Measurements from ENCODE around the gene CCR5.
"Not testable (repeated sequence)": the region's sequence is repeated elsewhere in the genome, so short reads cannot be mapped to it uniquely, and the experiment has no call there.

Gene CCR5

DNA sequence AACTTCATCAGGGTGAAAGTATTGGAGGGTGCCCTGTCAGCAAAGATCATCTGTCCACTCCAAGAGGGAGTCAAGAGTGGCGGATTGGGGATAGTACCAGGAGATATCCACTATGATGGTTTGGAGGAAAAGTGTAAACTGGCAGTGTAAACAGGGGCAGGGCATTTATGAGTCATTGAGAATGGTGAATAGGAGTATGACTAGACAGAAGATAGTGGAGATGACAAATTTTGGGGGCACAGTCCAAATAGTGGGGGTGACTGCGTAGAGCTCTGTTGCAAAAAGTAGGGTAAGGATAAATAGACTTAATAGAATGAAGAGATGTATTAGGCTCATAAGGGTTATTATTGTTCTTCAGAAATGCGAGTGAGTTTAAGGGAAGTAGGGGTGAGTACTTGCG is 18.1 kb downstream of the CCR5 start:
- not testable (repeated sequence) for DNase-seq

GRCh38 chr3:46389306-46389705 is 18.6 kb downstream of the CCR5 start:
- DNase-seq: no peak

- DNase-seq: not testable (repeated sequence)
Measured at GRCh38 chr3:46391526-46391925, 20.8 kb downstream of the CCR5 start.

DNA sequence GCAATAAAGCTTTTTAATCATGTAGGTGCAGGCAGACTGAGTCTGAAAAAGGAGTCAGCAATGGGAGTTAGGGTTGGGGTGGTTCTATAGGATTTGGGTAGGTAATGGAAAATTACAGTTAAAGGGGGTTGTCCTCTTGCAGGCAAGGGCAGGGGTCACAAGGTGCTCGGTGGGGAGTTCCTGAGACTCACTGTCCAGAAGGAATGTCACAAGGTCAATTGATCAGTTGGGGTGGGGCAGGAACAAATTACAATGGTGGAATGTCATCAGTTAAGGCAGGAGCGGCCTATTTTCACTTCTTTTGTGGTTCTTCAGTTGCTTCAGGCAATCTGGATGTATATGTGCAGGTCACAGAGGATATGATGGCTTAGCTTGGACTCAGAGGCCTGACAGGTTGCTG is 22.3 kb downstream of the CCR5 start:
- no peak for DNase-seq

DNA sequence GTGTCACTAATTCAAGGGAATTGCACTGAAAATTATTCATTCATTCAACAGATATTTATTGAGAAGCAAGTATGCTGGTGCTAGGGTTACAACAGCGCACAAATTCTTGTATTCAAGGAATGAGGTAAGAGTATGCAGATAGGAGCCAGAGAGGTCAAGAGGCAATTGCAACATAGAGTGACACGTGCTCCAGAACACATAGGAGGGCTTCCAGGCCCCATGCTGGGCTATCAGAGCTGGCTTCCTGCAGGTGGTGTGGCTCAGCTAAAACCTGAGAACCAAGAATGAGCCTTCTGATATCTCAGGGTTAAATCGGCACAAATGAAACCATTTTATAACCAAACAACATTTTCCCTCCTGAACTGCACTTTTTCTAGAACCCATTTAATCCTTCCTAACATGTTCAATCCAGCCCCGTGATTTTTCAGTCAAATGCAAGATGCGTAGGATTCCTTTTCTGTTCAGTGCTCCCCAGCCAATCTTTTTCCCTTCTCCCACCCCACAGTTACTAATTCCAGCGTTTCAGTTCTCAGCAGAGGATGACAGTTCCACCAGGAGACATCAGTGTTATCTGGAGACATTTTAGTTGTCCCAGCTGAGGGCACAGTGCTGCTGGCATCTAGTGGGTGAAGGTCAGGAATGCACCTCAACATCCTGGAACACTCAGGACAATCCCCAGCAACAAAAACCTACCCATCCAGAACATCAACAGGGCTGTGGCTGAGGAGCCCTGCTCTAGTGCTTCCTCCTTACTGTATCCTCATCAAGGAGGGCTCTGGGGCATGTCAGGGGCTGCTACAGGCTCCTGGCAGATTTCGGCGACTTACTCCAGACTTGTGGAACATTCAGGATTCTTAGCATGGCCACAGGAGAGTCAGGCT is 23.0 kb downstream of the CCR5 start:
- DNase-seq: no peak

GRCh38 chr3:46395210-46395661 is 24.5 kb downstream of the CCR5 start:
- DNase-seq: no peak

DNA sequence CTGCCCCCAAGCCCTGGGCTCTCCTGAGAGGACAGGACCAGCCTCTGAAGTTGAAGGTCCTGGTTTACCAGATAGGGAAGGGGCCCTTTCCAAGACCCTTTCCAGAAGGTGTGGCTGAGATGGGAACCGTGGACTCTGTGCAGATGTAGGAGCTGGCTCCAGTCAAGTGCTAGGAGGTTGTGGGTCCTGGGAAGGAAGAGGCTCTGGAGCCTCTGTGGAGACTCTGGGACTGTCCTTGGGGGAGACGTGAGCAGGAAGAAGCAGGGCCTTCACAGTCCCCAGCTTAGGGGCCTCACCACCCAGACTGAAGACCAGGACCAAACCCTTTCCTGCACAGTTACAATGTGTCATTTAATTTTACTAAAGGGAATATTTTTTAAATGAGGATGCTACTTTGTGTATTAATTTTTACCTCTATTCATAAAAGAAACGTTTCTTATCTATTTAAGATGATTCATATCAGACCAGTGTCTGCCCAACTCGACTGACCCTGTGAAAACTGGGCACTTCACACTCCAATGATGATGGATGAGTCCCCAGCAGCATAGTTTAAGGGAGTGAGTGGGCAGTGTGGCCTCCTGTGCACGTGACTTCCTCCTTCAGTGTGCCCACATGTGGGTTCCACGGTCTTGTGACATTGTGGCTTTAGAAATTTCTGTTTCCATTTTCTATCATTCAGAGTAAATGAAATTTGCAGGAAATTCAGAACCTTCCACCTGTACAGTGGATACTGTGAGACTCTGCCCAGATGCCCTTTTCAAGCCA is 25.2 kb downstream of the CCR5 start:
- no peak for DNase-seq

GRCh38 chr3:46397111-46397510 is 26.4 kb downstream of the CCR5 start:
- DNase-seq: no peak

DNA sequence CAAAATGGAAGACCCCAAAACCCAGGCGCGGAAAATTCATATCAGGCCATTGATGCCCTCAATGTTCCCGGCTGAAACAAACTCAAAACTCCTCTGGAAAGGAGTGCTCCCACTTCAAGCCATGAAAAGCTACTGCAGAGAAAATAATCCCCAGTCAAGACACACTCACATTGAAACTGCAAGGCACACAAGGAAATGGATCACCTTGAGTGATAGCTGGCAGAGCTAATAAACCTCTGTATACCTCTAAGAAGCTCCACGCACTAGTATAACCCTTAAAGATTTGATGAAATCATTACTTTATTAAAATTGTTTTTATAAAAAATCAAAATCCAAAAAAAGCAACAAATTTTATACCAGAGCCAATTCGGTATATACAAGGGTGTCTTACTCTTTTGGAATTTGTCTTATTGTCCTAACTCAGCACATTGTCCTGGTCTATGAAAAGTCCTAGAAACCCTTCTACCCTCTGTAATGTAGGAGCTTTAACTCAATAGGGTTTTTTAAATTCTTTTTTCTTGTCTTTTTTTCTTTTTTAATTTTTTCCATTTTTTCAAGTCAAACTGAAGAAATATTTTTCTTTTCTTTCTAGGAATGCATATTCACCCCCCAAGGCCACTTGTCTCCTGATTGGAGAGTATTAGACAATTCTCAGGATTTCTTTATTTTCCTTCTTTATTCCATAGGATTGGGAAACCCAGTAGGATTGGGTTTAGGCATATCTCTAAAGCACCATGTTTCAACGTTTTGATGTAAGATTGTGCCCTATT is 27.6 kb downstream of the CCR5 start:
- DNase-seq: no peak

- no peak for DNase-seq
Measured at GRCh38 chr3:46399098-46399497, 28.4 kb downstream of the CCR5 start.

GRCh38 chr3:46399557-46399956 is 28.8 kb downstream of the CCR5 start:
- no peak for DNase-seq

GRCh38 chr3:46400000-46400734 is 29.4 kb downstream of the CCR5 start:
- no peak for DNase-seq

- no peak for DNase-seq
Measured at GRCh38 chr3:46400846-46401245, 30.1 kb downstream of the CCR5 start.

GRCh38 chr3:46401579-46401978 is 30.8 kb downstream of the CCR5 start:
- DNase-seq: no peak

GRCh38 chr3:46402902-46403301 is 32.2 kb downstream of the CCR5 start:
- not testable (repeated sequence) for DNase-seq

GRCh38 chr3:46405301-46406019 is 34.7 kb downstream of the CCR5 start:
- no peak for DNase-seq

GRCh38 chr3:46406443-46406787 is 35.7 kb downstream of the CCR5 start:
- DNase-seq: no peak

DNA sequence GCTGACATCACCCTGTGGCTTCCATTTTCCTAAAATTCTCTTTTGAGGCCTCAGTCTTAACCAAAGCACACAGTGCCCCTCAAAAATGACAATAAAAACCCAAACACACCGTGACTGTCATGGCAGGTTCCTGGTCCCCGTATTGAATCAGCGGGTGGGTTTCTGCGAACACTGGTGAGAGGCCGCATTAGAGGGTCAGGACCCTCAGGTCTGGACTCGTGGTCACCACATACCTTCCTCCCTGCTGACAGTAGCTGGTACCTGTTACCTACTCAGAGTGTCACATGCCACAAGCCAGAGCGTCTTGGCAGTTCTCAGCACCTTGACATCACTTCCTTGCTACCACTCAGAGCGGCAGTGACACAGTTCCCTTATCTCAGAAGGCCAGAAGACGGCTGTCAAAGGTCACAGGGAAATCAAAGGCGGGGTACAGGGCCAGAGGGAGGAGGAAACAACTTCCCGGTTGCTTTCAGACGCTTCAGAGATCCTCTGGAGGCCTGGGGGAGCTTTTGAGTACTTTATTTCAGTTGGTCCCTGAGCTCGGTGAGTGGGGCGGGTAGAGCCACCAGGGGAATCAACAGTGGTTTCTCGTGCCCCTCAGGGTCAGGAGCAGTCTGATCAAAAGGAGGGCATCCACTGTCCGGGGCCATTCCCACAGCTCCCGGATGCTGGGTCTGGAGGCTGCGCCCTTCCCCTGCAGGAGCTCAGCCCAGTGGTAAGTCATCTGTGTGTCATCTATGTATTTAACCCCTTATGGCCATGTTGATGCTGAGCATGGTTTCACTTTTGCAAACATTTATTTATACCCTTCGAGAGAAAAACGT is 36.3 kb downstream of the CCR5 start, which contains the start of the genes CCR5AS and CCRL2:
Gene CCR5AS (minus strand): TSS at position 279 of the 824 bp plus-strand sequence.
Gene CCRL2 (plus strand): TSS at position 472 of the 824 bp plus-strand sequence. CDS start 821 bp downstream, outside the sequence.
- no peak for DNase-seq

DNA sequence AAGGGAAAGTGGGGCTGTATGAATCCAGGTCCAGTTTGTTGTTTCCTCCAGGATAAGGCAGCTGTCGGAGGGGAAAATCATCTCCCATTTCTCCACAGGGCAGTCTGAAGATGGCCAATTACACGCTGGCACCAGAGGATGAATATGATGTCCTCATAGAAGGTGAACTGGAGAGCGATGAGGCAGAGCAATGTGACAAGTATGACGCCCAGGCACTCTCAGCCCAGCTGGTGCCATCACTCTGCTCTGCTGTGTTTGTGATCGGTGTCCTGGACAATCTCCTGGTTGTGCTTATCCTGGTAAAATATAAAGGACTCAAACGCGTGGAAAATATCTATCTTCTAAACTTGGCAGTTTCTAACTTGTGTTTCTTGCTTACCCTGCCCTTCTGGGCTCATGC is 37.2 kb downstream of the CCR5 start:
- DNase-seq: no peak

DNA sequence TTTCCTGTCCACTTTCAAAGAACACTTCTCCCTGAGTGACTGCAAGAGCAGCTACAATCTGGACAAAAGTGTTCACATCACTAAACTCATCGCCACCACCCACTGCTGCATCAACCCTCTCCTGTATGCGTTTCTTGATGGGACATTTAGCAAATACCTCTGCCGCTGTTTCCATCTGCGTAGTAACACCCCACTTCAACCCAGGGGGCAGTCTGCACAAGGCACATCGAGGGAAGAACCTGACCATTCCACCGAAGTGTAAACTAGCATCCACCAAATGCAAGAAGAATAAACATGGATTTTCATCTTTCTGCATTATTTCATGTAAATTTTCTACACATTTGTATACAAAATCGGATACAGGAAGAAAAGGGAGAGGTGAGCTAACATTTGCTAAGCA is 38.1 kb downstream of the CCR5 start:
- no peak for DNase-seq
